ENCODE results near the gene TMEM43. TPM values are rescaled to one million over a fixed set of nuclear protein-coding genes. Genes with fewer than 3 reads are reported as not detected.

Gene TMEM43
- total RNA-seq, 4 donors from 2014 or later = 206 to 237 (median 219) TPM

GRCh38 chr3:14147066-14147435 is 22.2 kb downstream of the TMEM43 start:
- Histone ChIP-seq H3K4me1 (peaks cover 43% of the 10 kb centered on the region), H3K27ac (peak overlapping the region; percentile 94), H3K4me3 (no peak overlapping the region), H3K36me3 (peaks cover 58% of the 10 kb centered on the region), H3K27me3 (no peaks in the 10 kb centered on the region), H3K9me3 (no peaks in the 10 kb centered on the region)
- WGBS = 82% methylated on average over 5 of the region's 5 CpGs
- no peak for DNase-seq (ENCODE audit: low spot score in 2 of 2)
- TF ChIP-seq POLR2AphosphoS5 (IDR thresholded peaks at IDR 0.05) = no peak
- TF ChIP-seq CTCF (IDR thresholded peaks at IDR 0.05) = no peak
- no peak for TF ChIP-seq POLR2A (IDR thresholded peaks at IDR 0.05)
- TF ChIP-seq EP300 (IDR thresholded peaks at IDR 0.05) = no peak

GRCh38 chr3:14147617-14148016 is 22.8 kb downstream of the TMEM43 start:
- no peak overlapping the region for H3K4me3 ChIP-seq
- H3K27ac ChIP-seq = no peak overlapping the region
- DNase-seq (ENCODE audit: low spot score in 2 of 2) = no peak
- H3K4me1 ChIP-seq = peaks cover 39% of the 10 kb centered on the region
- no peaks in the 10 kb centered on the region for H3K27me3 ChIP-seq
- WGBS = 90% methylated on average over 12 of the region's 12 CpGs
- no peaks in the 10 kb centered on the region for H3K9me3 ChIP-seq
- TF ChIP-seq CTCF (IDR thresholded peaks at IDR 0.05) (no peak), EP300 (IDR thresholded peaks at IDR 0.05) (no peak), POLR2AphosphoS5 (IDR thresholded peaks at IDR 0.05) (no peak), POLR2A (IDR thresholded peaks at IDR 0.05) (no peak)
- H3K36me3 ChIP-seq = peaks cover 62% of the 10 kb centered on the region

- Histone ChIP-seq H3K36me3 (peaks cover 69% of the 10 kb centered on the region), H3K27ac (no peak overlapping the region), H3K4me3 (no peak overlapping the region), H3K9me3 (no peaks in the 10 kb centered on the region), H3K4me1 (peaks cover 32% of the 10 kb centered on the region), H3K27me3 (no peaks in the 10 kb centered on the region)
- WGBS = 78% methylated on average over 25 of the region's 28 CpGs
- TF ChIP-seq POLR2A (IDR thresholded peaks at IDR 0.05) (no peak), CTCF (IDR thresholded peaks at IDR 0.05) (no peak), EP300 (IDR thresholded peaks at IDR 0.05) (no peak), POLR2AphosphoS5 (IDR thresholded peaks at IDR 0.05) (no peak)
- DNase-seq (ENCODE audit: low spot score in 2 of 2) = no peak
Measured at GRCh38 chr3:14148041-14148985, 23.5 kb downstream of the TMEM43 start.

GRCh38 chr3:14150078-14150477 is 25.2 kb downstream of the TMEM43 start:
- 91% methylated on average over 9 of the region's 9 CpGs for WGBS
- Histone ChIP-seq H3K36me3 (peaks cover 83% of the 10 kb centered on the region), H3K27ac (no peak overlapping the region), H3K9me3 (no peaks in the 10 kb centered on the region), H3K4me1 (peaks cover 14% of the 10 kb centered on the region), H3K27me3 (no peaks in the 10 kb centered on the region), H3K4me3 (no peak overlapping the region)
- DNase-seq (ENCODE audit: low spot score in 2 of 2) = peak in 1 of 2 donors; percentile 57
- TF ChIP-seq POLR2A (IDR thresholded peaks at IDR 0.05) = no peak

- peak in 1 of 2 donors; percentile 44 for DNase-seq (ENCODE audit: low spot score in 2 of 2)
- no peak overlapping the region for H3K27ac ChIP-seq
- peaks cover 80% of the 10 kb centered on the region for H3K36me3 ChIP-seq
- no peak for TF ChIP-seq EP300 (IDR thresholded peaks at IDR 0.05)
- TF ChIP-seq POLR2A (IDR thresholded peaks at IDR 0.05) = no peak
- no peak for TF ChIP-seq CTCF (IDR thresholded peaks at IDR 0.05)
- TF ChIP-seq POLR2AphosphoS5 (IDR thresholded peaks at IDR 0.05) = no peak
- peaks cover 8% of the 10 kb centered on the region for H3K4me1 ChIP-seq
- WGBS = 94% methylated on average over 7 of the region's 9 CpGs
- no peaks in the 10 kb centered on the region for H3K9me3 ChIP-seq
- H3K4me3 ChIP-seq = no peak overlapping the region
- no peaks in the 10 kb centered on the region for H3K27me3 ChIP-seq
Measured at GRCh38 chr3:14150491-14151230, 25.8 kb downstream of the TMEM43 start.
